ENCODE data around the gene RPS15.

GRCh38 chr19:1441677-1442438, 3.7 kb downstream of the RPS15 start:
- no peak for TF ChIP-seq SUZ12 (IDR thresholded peaks at IDR 0.05; ENCODE audit: extremely low read depth, insufficient read depth, insufficient read length)
- TF ChIP-seq ZNF274 (IDR thresholded peaks at IDR 0.05; ENCODE audit: low read depth, low read length), result no peak
